ENCODE measurements around the gene RHOA.
A peak's percentile ranks its signal among the peaks of the same experiment; 100 is the strongest.

Gene RHOA

DNA sequence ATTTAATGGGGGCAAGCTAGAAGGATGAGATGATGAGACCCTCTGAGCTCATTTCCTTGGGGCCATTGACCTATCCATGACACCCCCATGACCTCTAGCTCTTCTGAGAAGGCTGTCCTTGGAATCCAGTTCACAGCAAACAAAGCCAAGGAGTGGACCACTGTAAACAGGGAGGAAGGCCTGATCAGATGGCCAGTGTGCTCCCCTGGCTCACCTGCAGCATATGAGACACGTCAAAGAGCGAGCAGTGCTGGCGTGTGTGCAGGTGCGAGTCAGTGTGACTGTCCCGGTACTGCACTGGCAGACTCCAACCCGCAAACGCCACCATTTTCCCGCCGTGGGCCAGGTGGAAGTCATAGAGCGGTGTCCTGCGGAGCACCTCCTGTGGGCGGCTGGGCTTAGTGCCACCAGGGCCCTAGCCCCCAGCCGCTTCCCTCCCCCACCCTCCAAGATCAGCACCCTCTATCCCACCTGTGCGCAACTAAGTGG is 10.2 kb upstream of the RHOA start:
- H3K36me3 ChIP-seq (ENCODE audit: control insufficient read depth in 4 of 4, insufficient read depth in 4 of 4, low read length in 3 of 4): peaks cover 0 to 41% (median 15%) of the 10 kb centered on the region in 4 experiments
- H3K27me3 ChIP-seq (replicated peaks in 2 of 5; ENCODE audit: control insufficient read depth in 4 of 5, insufficient read depth in 5 of 5, low read length in 4 of 5): no peaks in the 10 kb centered on the region
- POLR2A ChIA-PET: no interaction called here
- 33% methylated on average over 9 of the region's 14 CpGs for WGBS (ENCODE audit: insufficient coverage)
- peaks cover 4 to 43% (median 24%) of the 10 kb centered on the region in 4 experiments for H3K4me1 ChIP-seq (ENCODE audit: control extremely low read depth in 1 of 4, control insufficient read depth in 4 of 4, insufficient read depth in 4 of 4, low read length in 3 of 4)
- no peaks in the 10 kb centered on the region for H3K9me3 ChIP-seq (ENCODE audit: control extremely low read depth in 1 of 5, control insufficient read depth in 4 of 5, insufficient read depth in 2 of 5, low read depth in 1 of 5, low read length in 4 of 5)
- CTCF ChIA-PET: interaction anchor here (0.8 to 2.2 kb wide), 5 partner anchors 11 to 82 kb away, joined by 3 to 8 read pairs (median 3); partner anchors contain the start of genes GPX1 and USP4
- DNase-seq: no peak
- no peak overlapping the region for H3K27ac ChIP-seq (ENCODE audit: insufficient read depth in 1 of 2, low read depth in 1 of 2, low read length in 2 of 2, poor library complexity in 1 of 2, severe bottlenecking in 2 of 2)
- H3K4me3 ChIP-seq (ENCODE audit: control insufficient read depth in 1 of 7, extremely low read depth in 1 of 7, insufficient read depth in 4 of 7, low read depth in 2 of 7, low read length in 6 of 7): peak overlapping the region in 6 of 7 experiments; percentile 16 to 77 (median 62)

DNA sequence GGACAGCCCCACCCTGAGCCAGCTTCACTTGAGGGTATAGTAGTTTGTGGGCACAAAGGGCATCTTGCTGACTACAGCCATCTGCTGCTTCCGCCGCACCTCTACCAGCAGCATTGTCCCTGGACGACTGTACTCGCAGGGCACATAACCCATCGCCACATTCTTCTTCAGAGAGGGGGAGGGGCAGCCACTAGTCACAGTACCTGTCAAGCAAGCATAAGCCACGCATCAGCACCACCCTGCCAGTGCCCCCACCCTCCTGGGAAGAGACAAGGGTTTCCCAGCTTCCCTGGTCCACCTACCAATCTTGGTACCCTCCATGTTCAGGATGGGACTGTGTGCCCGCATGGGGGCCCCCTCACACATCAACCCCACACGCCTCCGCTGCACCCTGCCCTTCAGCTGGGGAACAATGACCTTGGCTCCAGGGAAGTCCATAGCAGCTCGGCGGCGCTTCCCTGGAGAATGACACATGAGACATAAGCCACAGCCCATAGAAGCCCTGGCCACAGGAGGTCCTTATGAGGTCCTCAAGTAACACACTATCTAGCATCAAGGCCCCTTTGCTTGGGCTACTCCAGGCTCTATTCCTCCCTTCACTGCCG is 5.8 kb upstream of the RHOA start:
- POLR2A ChIA-PET: no interaction called here
- Histone ChIP-seq H3K4me3 (ENCODE audit: control insufficient read depth in 1 of 7, extremely low read depth in 1 of 7, insufficient read depth in 4 of 7, low read depth in 2 of 7, low read length in 6 of 7) (no peak overlapping the region), H3K27me3 (replicated peaks in 2 of 5; ENCODE audit: control insufficient read depth in 4 of 5, insufficient read depth in 5 of 5, low read length in 4 of 5) (no peaks in the 10 kb centered on the region), H3K4me1 (ENCODE audit: control extremely low read depth in 1 of 4, control insufficient read depth in 4 of 4, insufficient read depth in 4 of 4, low read length in 3 of 4) (peaks cover 26 to 58% (median 50%) of the 10 kb centered on the region in 4 experiments), H3K9me3 (ENCODE audit: control extremely low read depth in 1 of 5, control insufficient read depth in 4 of 5, insufficient read depth in 2 of 5, low read depth in 1 of 5, low read length in 4 of 5) (no peaks in the 10 kb centered on the region), H3K36me3 (ENCODE audit: control insufficient read depth in 4 of 4, insufficient read depth in 4 of 4, low read length in 3 of 4) (peaks cover 0 to 27% (median 6%) of the 10 kb centered on the region in 4 experiments), H3K27ac (ENCODE audit: insufficient read depth in 1 of 2, low read depth in 1 of 2, low read length in 2 of 2, poor library complexity in 1 of 2, severe bottlenecking in 2 of 2) (no peak overlapping the region)
- 95% methylated on average over 10 of the region's 13 CpGs for WGBS (ENCODE audit: insufficient coverage)
- DNase-seq: no peak
- CTCF ChIA-PET: interaction anchor here (1.4 to 4.0 kb wide), 3 partner anchors 25 to 32 kb away, joined by 4 to 20 read pairs (median 4); no protein-coding TSS in a partner anchor

DNA sequence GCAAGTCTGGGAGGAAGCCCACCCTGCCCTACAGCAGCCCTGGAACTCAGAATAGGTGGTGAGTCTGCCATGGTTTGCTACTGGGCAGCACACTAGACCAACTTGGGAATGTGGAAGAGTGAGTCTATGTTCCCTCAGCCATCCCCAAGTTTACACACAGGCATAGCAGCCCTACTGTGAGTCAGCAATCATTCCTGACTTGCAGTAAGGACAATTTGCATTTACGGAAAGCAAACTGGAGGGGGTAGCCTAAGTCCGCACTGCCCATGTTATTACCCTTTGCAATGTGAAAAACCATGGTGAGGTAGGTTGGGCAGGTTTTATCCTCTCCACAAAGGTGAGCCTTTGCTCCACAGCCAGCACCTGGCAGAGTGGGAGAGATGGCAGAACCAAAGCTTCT is 5.1 kb upstream of the RHOA start:
- peaks cover 29 to 54% (median 49%) of the 10 kb centered on the region in 4 experiments for H3K4me1 ChIP-seq (ENCODE audit: control extremely low read depth in 1 of 4, control insufficient read depth in 4 of 4, insufficient read depth in 4 of 4, low read length in 3 of 4)
- H3K9me3 ChIP-seq (ENCODE audit: control extremely low read depth in 1 of 5, control insufficient read depth in 4 of 5, insufficient read depth in 2 of 5, low read depth in 1 of 5, low read length in 4 of 5): no peaks in the 10 kb centered on the region
- H3K27ac ChIP-seq (ENCODE audit: insufficient read depth in 1 of 2, low read depth in 1 of 2, low read length in 2 of 2, poor library complexity in 1 of 2, severe bottlenecking in 2 of 2): peak overlapping the region in 1 of 2 experiments; percentile 29
- ChIA-PET CTCF (interaction anchor here (0.9 to 4.0 kb wide), 9 partner anchors 10 to 77 kb away, joined by 3 to 20 read pairs (median 4); partner anchors contain the start of gene USP4), POLR2A (interaction anchor here (1.1 kb wide), 1 partner anchor 77 kb away, joined by 11 read pairs; the partner anchor contains the start of gene USP4)
- DNase-seq: no peak
- peak overlapping the region in 2 of 7 experiments; percentile 34 to 50 for H3K4me3 ChIP-seq (ENCODE audit: control insufficient read depth in 1 of 7, extremely low read depth in 1 of 7, insufficient read depth in 4 of 7, low read depth in 2 of 7, low read length in 6 of 7)
- H3K27me3 ChIP-seq (replicated peaks in 2 of 5; ENCODE audit: control insufficient read depth in 4 of 5, insufficient read depth in 5 of 5, low read length in 4 of 5): no peaks in the 10 kb centered on the region
- no CpG with 5 or more reads among the region's 2 CpGs for WGBS (ENCODE audit: insufficient coverage)
- H3K36me3 ChIP-seq (ENCODE audit: control insufficient read depth in 4 of 4, insufficient read depth in 4 of 4, low read length in 3 of 4): peaks cover 0 to 27% (median 6%) of the 10 kb centered on the region in 4 experiments

DNA sequence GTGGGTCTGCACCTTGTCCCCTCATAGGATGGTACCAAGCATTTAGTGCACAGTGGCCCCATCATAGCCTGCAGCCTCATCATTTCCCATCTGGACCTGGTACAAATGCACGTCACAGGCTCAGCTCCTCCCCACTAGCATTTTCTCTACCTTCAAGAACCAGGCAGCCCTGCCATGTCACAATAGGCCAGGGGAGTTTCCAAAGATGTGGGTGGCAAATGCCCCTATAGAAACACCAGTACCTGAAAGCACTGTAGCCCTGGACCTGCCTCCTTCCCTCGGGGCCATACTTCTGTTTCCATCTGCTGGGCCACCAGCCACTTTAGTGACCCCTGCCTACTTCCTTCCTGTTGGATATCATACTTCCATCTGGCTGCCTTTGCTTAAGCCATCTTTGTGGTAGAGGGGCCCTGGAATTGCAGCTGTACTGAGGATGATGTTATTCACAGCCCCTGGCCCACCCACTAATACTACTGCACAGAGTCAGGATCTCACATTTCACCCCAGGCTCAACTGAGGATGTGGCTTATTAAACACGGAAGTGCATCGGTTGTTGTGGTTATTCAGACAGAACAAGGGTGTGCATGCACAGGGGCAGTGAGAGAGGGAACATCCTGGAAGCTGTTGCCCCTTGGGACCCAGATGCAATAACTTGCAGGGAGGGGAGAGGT is 4.3 kb upstream of the RHOA start:
- DNase-seq: peak in 2 of 3 donors; percentile 92 to 94
- H3K27me3 ChIP-seq (replicated peaks in 2 of 5; ENCODE audit: control insufficient read depth in 4 of 5, insufficient read depth in 5 of 5, low read length in 4 of 5): no peaks in the 10 kb centered on the region
- H3K9me3 ChIP-seq (ENCODE audit: control extremely low read depth in 1 of 5, control insufficient read depth in 4 of 5, insufficient read depth in 2 of 5, low read depth in 1 of 5, low read length in 4 of 5): no peaks in the 10 kb centered on the region
- H3K27ac ChIP-seq (ENCODE audit: insufficient read depth in 1 of 2, low read depth in 1 of 2, low read length in 2 of 2, poor library complexity in 1 of 2, severe bottlenecking in 2 of 2): peak overlapping the region in 1 of 2 experiments; percentile 31
- peaks cover 29 to 47% (median 45%) of the 10 kb centered on the region in 4 experiments for H3K4me1 ChIP-seq (ENCODE audit: control extremely low read depth in 1 of 4, control insufficient read depth in 4 of 4, insufficient read depth in 4 of 4, low read length in 3 of 4)
- WGBS (ENCODE audit: insufficient coverage): 3% methylated on average over 4 of the region's 4 CpGs
- H3K4me3 ChIP-seq (ENCODE audit: control insufficient read depth in 1 of 7, extremely low read depth in 1 of 7, insufficient read depth in 4 of 7, low read depth in 2 of 7, low read length in 6 of 7): peak overlapping the region in 3 of 7 experiments; percentile 34 to 50 (median 42)
- ChIA-PET CTCF (interaction anchor here (0.8 to 4.0 kb wide), 15 partner anchors 10 to 255 kb away, joined by 3 to 20 read pairs (median 4); partner anchors contain the start of gene USP4), POLR2A (interaction anchor here (0.6 to 1.1 kb wide), 2 partner anchors 11 to 76 kb away, joined by 7 to 11 read pairs; partner anchors contain the start of gene USP4)
- H3K36me3 ChIP-seq (ENCODE audit: control insufficient read depth in 4 of 4, insufficient read depth in 4 of 4, low read length in 3 of 4): peaks cover 0 to 27% (median 6%) of the 10 kb centered on the region in 4 experiments

DNA sequence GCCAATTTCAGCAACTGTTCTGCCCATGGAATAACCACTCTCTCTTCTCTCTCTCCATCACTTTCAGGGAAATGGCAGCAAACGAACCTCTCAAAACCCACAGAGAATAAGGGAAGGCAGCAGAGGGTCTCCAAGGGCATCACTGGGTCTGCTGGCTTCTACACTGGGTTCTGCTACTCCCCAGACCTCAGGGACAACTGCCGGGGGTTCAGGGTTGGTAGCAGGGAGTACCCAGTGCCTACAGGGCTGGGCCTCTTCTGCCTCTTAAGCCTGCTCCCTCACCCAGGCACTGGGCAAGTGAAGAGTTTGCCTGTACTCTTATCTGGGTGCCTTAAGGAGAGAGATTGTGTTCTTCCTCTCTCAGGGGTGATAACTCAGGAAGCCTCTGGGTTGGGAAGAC is 3.0 kb upstream of the RHOA start:
- Histone ChIP-seq H3K27ac (ENCODE audit: insufficient read depth in 1 of 2, low read depth in 1 of 2, low read length in 2 of 2, poor library complexity in 1 of 2, severe bottlenecking in 2 of 2) (peak overlapping the region in 1 of 2 experiments; percentile 31), H3K36me3 (ENCODE audit: control insufficient read depth in 4 of 4, insufficient read depth in 4 of 4, low read length in 3 of 4) (peaks cover 0 to 27% (median 4%) of the 10 kb centered on the region in 4 experiments), H3K9me3 (ENCODE audit: control extremely low read depth in 1 of 5, control insufficient read depth in 4 of 5, insufficient read depth in 2 of 5, low read depth in 1 of 5, low read length in 4 of 5) (no peaks in the 10 kb centered on the region), H3K4me1 (ENCODE audit: control extremely low read depth in 1 of 4, control insufficient read depth in 4 of 4, insufficient read depth in 4 of 4, low read length in 3 of 4) (peaks cover 39 to 56% (median 54%) of the 10 kb centered on the region in 4 experiments), H3K27me3 (replicated peaks in 2 of 5; ENCODE audit: control insufficient read depth in 4 of 5, insufficient read depth in 5 of 5, low read length in 4 of 5) (no peaks in the 10 kb centered on the region), H3K4me3 (ENCODE audit: control insufficient read depth in 1 of 7, extremely low read depth in 1 of 7, insufficient read depth in 4 of 7, low read depth in 2 of 7, low read length in 6 of 7) (no peak overlapping the region)
- POLR2A ChIA-PET: no interaction called here
- CTCF ChIA-PET: interaction anchor here (1.0 to 4.0 kb wide), 5 partner anchors 11 to 75 kb away, joined by 3 to 20 read pairs (median 3); partner anchors contain the start of gene USP4
- 100% methylated on average over 2 of the region's 2 CpGs for WGBS (ENCODE audit: insufficient coverage)
- no peak for DNase-seq

DNA sequence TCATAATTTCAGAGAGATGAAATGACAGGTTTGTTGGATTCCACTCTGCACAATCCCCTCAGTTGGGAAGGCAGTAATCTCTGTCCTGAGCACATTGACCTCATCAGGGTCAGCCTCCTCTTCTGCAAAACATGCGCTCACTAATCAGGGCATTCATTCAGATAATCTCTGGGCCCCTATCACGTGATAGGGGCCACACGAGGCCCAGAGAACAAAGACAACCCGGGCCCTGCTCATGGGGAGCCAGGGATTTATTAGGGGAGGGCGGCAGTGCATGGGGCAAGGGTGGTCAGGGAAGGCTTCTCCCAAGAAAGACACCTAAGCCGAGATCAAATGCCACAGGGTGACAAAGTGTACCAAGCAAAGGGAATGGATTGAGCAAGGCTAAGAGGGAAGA is 1.6 kb upstream of the RHOA start:
- DNase-seq: no peak

More for the DNA sequence above, 1.6 kb upstream of the RHOA start:
- H3K27me3 ChIP-seq (replicated peaks in 2 of 5; ENCODE audit: control insufficient read depth in 4 of 5, insufficient read depth in 5 of 5, low read length in 4 of 5): no peaks in the 10 kb centered on the region
- CTCF ChIA-PET: interaction anchor here (1.8 kb wide), 1 partner anchor 73 kb away, joined by 7 read pairs; the partner anchor contains the start of gene USP4
- peak overlapping the region in 6 of 7 experiments; percentile 72 to 93 (median 90) for H3K4me3 ChIP-seq (ENCODE audit: control insufficient read depth in 1 of 7, extremely low read depth in 1 of 7, insufficient read depth in 4 of 7, low read depth in 2 of 7, low read length in 6 of 7)
- 96% methylated on average over 6 of the region's 6 CpGs for WGBS (ENCODE audit: insufficient coverage)
- peak overlapping the region; percentile 34 to 94 for H3K27ac ChIP-seq (ENCODE audit: insufficient read depth in 1 of 2, low read depth in 1 of 2, low read length in 2 of 2, poor library complexity in 1 of 2, severe bottlenecking in 2 of 2)
- peaks cover 0 to 16% (median 3%) of the 10 kb centered on the region in 4 experiments for H3K36me3 ChIP-seq (ENCODE audit: control insufficient read depth in 4 of 4, insufficient read depth in 4 of 4, low read length in 3 of 4)
- POLR2A ChIA-PET: no interaction called here
- H3K9me3 ChIP-seq (ENCODE audit: control extremely low read depth in 1 of 5, control insufficient read depth in 4 of 5, insufficient read depth in 2 of 5, low read depth in 1 of 5, low read length in 4 of 5): no peaks in the 10 kb centered on the region
- H3K4me1 ChIP-seq (ENCODE audit: control extremely low read depth in 1 of 4, control insufficient read depth in 4 of 4, insufficient read depth in 4 of 4, low read length in 3 of 4): peaks cover 44 to 68% (median 60%) of the 10 kb centered on the region in 4 experiments

Data from common myeloid progenitor, CD34-positive (primary cell).